NCI-H1694 (cell line): ENCODE data around the gene FLT3.
"Not testable (repeated sequence)": the region's sequence is repeated elsewhere in the genome, so short reads cannot be mapped to it uniquely, and the experiment has no call there.

Experiments used
- DNase-seq: peaks from one replicate; lab custom pipeline; 2025; lab: John Stamatoyannopoulos, UW

FLT3 gene

DNA sequence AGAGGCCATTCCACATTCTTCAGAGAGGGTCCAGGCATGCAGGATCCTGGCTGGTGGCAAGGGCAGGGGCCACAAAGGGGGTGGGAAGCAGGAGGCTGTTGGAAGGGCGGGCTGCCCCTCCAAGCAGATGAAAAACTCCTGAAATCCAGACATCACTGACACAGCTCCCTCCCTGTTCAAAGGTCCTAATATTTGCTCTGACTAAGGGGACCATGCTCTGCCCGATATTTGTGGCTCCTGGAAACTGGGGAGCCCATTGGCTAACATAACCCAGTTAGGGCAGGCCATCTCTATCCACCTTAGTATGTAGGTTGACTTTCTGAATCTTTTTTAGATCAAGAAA, 127.9 kb downstream of the FLT3 start:
- DNase-seq: no peak

DNA sequence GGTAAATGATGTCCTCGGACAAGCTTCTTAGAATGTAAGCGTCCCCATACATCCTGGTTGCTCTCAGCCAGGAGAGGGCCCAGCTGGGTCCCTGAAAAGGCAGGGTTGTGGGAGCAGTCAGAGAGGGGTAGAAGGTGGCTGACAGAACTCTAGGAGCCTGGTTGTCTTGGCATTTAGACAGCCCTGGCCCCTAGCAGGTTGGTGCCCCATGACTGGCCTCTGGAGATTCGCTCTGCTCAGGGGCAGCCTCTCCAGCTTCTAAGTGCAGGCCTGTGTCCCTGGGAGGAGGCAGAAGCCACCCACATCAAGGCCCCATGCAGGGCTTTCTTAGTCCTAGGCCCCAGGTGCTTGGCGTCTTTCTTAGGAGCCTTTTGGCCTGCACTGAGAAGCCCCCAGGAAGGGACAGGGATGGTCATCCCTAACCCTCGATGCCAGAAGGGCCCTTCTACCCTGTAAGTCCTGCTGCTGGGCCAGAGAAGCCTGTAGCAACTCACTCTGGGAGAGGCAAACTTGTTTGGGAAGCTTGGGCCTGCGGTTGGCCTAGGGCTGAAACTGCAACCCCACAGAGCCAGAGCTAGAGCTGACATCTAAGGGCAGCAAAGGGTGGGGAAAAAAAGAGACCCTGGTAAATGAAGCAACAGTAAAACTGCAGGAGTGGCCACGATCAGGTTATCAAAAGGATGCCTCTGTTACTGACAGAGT, 128.4 kb downstream of the FLT3 start:
- DNase-seq: no peak

DNA sequence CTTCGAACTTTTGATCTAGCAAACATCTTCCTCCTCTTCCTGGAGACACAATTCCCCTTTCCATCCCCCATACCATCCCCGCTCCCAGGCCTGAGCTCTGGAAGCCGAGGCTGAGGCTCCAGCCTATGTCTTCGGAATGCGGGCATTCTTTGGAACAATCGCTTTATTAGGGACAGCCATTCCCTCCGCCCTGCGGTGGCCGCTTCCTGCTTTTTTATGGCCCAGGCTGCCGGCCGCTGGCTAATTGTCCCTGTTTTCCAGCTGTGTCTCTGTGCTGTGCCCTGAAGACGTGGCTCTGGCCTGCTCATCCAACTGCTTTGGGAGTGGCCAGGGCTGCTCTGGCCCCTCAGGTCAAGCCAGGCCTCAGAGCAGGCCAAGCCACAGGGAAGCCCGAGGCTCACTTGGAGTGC, 129.1 kb downstream of the FLT3 start:
- no peak for DNase-seq

DNA sequence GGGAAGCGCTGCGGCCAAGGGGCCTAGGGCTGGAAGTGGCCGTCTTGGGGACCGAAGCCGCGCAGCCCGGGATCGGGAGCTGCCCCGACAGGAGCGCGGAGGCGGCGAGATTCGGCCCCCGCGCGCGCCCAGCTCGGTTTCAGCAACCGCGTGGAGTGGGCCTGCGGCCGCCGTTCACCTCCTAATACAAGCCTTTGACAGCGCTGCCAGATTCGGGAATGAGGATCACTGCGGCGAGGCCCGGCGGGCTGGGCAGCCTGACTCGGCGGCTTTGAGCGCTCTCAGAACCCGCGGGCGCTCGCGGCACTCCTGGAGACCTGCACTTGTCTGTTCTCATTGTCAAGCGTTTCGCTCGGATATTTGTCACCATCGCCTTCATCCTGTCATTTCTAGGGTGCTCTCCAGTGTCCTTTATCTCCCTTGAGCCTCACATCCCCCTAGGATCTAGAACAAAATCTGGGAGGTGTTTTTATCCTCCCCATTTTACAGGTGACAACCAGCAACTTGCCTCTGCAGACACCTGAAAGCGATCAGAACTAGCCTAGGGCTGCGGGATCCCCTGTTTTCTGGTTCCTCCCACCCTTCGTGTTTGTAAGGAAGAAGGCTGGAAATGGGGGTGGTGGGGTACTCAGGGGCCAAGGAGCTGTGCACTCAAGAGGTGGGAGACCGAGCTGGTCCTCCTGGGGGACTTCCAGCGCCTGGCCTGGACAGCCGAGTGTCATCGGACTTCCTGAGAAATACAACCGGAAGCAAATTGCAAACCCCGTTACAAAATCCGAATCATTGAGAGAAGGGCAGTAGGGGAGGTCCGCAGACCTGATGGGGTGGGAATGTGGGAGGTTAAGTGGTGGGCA, 129.8 kb downstream of the FLT3 start:
- DNase-seq: no peak

DNA sequence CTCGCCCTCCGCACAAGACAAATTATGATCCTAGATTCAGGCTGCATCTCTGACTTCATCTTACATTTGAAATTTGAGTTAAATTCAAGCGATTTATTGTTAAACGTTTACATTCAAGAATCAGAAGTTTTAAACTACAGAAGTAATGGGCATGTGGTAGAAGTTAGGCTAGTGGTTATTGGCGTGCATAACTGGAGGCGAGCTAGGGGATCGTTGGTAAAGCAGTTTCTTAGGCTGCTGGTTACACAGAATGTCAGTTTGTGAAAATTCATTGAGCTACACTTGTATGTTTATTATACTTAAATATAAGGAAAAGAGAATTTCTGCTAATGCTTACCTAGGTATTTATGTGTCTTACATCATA, 130.5 kb downstream of the FLT3 start:
- DNase-seq: no peak

DNA sequence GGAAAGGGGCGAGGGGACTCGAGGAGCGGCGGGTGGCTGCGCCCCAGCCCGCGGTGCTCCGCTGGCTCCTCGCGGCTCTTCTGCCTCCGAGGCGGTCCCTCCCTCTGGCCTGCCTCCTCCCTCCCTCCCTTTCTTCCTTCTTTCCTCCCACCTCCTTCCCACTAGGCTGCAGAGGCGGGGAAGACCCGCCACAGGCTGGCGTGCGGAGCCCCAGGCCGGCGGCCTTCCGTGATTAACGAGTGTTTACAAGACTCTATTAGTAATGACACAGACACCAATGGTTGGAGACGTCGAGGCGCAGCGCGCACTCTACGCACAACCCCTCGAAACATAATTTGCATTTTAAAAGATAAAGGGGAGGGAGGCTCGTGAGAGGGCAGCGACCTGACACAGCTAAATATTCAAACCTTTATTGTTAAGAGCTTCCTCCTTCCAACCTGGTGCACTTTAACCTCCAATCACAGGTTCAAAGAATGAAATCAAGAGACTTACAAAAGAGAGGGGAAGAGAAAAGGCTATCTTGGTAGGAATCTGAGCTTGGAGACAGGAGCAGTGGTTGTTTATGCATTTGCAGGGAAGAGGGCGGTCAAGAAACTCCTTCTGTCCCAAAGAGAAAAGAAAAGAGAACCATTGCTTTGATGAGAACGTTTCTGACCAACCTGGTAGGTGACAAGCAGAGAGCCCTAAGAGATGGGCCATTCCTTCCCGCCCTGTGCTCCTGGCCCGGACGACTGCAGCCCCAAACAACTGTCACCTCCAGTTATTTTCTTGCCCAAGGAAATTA, 131.1 kb downstream of the FLT3 start, which contains the start of gene CDX2:
CDX2 (minus strand) TSS at position 234 of the 784 bp plus-strand sequence. CDS start 309 bp downstream, outside the sequence.
- DNase-seq: no peak

DNA sequence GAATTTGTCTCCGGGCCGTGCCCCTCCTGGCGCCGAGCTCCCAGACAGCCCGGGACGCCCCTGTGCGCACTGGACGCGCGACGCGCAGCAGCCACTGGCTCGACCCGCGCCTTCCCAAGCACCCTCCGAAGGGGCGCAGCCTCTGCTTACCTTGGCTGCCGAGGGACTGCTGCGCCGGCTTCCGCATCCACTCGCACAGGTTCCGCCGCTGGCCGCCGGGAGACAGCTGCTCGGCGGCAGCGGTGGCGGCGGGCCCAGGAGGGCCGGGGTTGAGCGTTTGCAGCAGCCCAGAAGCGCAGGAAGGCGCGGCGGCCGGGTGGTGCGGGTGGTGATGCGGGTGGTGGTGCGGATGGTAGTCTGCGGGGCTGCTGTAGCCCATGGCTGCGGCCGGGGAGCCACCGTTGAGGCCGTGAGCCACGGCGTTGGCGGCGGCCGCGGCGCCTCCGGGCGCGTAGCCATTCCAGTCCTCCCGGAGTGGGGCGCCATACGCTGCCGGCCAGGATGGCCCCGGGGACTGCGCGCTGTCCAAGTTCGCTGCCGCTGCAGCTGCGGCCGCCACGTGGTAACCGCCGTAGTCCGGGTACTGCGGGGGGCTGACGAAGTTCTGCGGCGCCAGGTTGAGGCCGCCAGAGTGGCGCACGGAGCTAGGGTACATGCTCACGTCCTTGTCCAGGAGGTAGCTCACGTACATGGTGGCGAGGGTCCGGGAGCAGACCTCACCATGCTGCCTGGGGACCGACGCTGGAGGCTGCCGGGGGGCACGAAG, 131.9 kb downstream of the FLT3 start:
- DNase-seq: no peak

DNA sequence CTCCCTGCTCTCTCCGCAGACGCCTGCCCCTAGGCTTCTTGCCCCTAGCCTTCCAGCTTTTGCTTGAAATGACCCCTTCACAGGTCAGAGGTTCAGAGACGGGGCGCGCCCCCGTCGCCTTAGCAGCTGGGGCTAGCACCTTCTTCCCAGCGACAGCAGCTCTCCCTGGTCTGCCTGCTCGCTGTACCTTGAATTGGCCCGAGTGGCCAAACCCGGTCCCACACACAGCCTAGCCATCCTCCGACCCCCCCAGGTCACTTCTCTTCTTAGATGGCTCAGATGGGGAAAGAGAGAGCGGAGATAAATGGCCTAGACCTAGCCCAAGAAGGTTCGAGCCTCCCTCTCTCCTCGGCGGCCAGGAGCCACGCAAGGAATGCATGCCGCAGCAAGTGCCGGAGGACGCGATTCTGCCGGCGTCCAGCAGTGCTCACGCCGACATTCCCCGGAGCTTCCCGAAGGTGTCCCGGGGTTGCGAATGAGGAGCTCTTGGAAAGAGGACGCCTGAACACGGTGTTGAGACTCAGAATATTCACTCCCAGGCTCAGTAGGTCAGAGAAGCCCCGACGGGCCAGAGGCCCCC, 132.6 kb downstream of the FLT3 start:
- no peak for DNase-seq

DNA sequence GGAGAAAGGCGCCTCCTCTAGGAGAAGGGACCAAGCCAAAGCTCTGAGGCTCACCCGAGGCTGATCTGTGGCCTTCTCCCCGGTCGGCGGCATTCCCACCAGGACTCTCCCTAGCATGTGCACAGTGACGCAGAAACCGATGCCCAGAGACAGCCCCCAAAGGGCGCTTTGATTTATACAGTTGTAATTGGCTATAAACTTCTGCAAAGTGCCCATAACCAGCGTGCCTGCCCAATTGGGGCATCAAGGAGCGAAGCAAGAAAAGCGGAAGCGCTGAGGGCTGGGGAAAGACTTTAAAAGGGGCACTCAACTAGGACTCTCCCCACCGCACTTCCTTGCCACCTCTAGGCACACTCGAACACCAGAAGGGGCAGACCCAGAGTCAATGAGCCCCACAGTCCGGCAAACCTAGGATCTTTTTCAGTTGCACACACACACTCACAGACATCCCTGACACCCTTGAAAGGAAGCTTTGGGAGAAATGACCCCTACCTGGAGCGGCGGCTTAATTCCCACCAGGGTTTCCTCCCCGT, 133.1 kb downstream of the FLT3 start:
- no peak for DNase-seq

DNA sequence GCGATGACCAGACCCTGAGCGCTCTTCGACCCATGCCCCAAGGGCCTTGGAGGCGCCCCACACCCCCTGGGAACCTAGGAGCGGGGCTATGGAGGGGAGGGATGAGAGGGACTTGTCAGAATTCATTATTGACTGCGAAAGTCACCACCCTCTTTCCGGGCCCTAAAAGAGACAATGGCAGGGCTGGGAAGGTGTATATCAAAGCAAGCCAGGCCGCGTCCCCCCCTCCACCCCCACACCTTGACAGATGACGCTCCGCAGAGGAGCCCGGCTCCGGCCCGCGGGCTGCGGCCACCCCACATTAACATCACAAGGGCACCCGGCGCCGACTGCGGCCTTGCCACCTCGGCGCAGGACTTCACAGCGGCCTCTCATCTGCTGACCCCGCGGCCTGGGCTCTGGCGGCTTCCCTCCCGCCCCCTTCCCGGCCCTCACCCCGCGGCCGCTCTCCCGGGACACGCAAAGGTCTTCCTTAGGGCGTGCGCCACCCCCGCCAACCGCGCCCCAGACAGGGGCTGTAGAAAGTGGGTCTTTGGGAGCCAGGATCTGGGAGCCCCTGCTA, 133.7 kb downstream of the FLT3 start:
- no peak for DNase-seq

DNA sequence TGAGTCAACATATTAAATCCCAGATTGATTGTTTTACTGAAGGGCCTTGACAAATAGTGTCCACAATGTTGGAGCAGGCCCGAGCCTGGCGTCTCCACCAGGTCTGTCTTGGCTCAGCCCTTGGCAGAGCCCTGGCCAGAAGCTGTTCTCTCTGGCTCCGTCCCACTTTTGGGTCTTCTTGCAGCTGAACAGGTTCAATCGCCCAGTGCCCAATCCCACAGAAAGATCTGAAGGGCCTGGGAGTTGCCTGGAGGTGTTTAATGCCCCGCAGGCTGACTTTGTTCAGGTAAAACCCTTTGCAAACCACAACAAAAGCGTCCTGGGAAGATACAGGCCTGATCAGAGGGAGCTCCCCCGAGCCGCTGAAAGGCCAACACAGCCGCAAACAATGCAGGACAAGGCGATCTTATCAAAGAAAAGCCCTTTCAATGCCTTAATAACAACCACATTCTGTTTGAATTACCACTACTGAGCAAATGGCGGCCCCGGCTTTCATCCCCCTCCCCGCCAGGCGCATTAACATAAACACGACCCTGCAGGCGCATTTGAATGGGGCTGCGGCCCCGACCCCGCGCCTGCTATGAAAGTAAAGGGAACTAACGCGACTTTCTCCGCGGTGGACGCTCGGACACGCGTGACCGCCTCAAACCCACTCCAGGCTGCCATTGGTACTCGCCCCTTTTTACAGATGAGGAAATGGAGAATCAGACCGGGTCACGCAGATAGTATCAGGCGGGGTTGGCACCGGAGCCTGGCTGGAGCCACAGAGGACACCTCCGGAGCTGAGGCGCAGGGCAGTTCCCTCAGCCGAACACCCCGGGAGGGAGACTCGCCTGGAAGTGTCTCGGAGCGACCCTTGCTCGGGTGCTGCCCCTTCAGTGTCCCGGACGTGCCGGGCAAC, 134.4 kb downstream of the FLT3 start:
- DNase-seq: no peak

DNA sequence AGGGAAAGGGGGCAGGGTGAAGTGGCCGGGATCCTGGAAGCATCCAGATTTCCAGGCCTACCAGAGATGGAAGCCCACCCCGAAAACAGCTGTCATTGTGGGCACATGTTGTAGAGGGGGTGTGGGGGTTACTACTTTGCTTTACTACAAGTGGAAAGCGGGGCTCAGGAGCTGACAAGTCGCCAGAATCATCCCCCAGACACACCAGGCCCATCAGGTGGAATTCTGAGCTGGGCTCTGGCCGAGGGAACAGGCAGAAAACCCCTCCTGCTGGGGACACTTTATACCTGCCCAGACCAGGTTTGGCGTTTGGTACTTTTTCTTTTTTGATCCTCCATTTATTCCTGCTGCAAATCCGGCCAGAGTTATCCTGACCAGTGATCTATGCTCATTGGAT, 135.0 kb downstream of the FLT3 start:
- DNase-seq: no peak

DNA sequence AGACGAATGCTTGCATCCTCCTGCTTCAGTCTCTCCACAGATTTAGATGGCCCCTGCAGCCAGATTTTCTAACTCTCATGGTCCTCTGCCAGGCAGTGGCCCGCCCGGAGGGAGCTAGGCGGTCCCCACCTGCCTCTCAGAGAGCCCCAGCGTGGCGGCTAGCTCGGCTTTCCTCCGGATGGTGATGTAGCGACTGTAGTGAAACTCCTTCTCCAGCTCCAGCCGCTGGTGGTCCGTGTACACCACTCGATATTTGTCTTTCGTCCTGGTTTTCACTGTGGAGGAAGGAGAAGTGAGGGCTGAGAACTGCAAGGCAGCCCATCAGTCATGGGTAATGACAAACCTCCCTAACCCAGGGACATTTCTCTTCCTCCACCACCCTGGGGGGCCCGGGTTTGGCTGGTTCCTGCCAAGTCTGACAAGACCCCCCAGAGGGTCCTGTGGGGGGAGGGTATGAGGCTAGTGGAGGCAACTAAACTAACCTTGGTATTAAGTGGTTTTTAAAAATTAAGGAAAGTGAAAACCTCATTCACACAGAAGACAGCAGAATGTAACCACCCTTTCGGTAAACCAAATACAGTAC, 135.5 kb downstream of the FLT3 start:
- no peak for DNase-seq

DNA sequence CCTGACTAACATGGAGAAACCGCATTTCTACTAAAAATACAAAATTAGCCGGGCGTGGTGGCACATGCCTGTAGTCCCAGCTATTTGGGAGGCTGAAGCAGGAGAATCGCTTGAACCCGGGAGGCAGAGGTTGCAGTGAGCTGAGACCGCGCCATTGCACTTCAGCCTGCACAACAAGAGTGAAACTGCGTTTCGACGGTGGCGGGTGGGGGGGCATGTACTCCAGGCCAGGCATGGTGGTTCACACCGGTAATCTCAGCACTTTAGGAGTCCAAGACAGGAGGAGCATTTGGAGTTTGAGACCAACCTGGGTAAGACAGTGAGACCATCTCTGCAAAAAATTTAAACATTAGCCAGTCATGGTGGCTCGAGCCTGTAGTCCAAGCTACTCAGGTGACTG, 136.2 kb downstream of the FLT3 start:
- DNase-seq: not testable (repeated sequence)

DNA sequence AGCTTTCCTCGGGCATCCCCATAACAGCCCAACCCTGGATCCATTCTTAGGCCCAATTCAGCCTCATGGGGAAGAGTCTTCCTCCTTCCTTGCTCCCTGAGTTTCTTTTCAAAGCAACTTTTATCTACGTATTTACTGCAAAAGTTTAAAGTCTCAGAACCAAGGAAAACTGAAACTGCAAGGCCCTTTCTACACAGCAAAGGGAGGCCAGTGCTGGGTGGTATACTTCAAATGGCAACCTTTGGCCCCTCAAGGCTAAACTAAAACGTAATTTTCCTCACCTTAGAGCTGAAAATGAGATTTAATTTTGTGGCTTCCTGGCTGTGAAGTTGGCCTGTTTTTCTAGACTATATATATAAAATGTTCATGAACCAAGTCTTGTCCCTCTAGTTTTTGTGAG, 136.9 kb downstream of the FLT3 start:
- DNase-seq: no peak

DNA sequence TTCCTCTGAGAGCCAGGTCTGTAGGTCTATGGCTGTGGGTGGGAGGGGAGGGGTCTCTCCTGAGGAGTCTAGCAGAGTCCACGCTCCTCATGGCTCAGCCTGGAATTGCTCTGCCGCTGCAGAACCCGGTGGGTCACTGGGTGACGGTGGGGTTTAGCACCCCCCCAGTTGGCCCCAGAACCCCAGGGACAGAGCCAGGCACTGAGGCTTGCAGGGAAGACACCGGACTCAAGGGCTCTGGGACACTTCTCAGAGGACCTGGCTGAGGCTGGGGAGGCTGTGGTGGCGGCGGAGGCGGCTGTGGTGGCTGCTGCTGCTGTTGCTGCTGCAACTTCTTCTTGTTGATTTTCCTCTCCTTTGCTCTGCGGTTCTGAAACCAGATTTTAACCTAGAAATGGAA, 137.4 kb downstream of the FLT3 start:
- no peak for DNase-seq

DNA sequence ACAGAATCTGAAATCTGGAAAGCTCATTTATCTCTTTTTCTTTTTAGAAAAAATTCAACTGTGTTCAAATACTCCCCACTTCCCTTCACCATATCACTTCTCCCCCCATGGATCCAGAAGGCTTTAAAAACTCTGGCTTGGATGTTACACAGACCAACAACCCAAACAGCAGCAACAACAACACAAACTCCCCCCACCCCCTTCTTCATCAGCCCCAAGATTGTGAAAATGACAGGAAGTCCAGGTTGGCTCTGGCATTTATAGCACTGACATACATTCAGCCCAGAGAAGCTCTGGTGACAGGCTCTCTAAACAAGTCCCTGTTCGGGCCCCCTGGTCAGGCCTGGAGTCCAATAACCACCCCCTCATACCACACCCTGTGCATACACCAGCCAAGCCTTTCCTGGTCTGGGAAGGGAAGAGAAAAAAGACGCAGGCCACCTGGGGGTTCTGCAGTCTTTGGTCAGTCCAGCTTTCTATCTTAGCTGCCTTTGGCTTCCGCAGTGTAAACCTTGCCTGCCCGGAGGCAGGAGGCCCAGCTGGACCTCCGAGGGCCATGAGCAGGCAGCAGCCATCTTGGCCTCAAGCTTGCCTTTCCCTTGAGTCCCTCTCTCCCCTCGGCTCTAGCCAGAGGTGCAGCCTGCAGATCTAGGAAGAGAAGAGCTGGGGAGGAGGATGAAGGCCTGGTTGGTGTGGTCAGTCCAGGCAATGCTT, 138.1 kb downstream of the FLT3 start:
- DNase-seq: no peak

DNA sequence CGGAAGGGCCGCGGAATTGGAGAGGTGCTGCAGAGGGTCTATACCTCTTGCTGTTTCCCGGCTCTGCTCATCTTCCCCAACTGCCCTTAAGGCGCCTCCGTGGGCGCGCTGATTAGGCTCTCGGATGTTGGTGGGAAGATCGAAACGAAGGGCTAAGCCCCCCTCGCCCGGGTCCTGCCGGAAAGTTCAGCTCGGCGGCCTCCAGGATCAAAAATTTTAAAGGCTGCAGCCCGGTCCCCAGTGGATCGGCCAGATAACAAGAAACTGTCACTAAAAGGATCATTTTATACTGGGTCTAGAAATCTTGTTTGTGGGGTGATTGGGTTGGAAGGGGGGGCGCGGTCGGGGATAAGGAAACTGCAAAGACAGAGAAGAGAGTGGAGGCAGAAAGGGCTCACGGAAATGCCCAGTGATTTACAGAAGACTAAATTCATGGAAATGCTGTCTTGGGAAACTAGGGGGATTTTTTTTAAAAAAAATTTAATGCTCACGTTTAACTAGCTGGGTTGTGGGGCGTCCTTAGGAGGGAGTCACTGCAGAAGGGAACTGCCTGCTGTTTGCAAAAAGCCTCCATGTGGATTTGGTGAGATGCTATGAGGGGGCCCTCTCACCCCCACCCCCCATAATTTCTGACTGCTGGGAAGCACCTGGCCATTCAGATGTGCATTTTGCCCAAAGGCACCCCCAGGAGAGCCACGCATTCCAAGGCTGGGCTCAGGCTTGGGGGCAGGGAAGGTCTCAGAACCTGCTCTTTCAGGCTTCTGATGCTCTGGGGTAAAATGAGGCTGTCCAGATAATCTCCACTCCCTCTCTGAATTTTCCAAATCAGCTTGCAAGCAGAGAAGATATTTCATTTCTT, 138.9 kb downstream of the FLT3 start:
- no peak for DNase-seq
